HepG2 (cell line): ENCODE results near the gene GRHL1. TPM values are rescaled to one million over a fixed set of nuclear protein-coding genes. Genes with fewer than 3 reads are reported as not detected.

ENCODE experiments used
- ATAC-seq: fragments of 200-7000 bp; cut with Tn5 transposase; 3 replicates; pipeline ENCODE4 v1.9.1; 2020; ENCODE audit warnings: mild to moderate bottlenecking, moderate library complexity
- BruUV-seq: library from RNA; stranded (reverse); fragments of 400-500 nt; replicated peaks from 2 replicates; lab custom pipeline; 2021; lab: Mats Ljungman, UMichigan
- CTCF ChIA-PET: fragments of 300-600 bp; formaldehyde crosslinking; extraction: SDS; loops from one replicate; lab custom pipeline; 2021; ENCODE audit warnings: low total read pairs, inconsistent platforms, low intra/inter-chr PET ratio; lab: Yijun Ruan, JAX
- POLR2A ChIA-PET: fragments of 350-600 bp; sonication (Branson Sonifier 250); formaldehyde crosslinking; loops from one replicate; lab custom pipeline; 2020; ENCODE audit warnings: antibody characterized with exemption, inconsistent platforms; lab: Yijun Ruan, JAX
- DNase-seq: peaks from one replicate; pipeline ENCODE4 v3.0.0-alpha.2; 2015; ENCODE audit warnings: low spot score
- FAIRE-seq: peaks from 3 replicates; lab custom pipeline; 2011; peaks lifted over from hg19 to GRCh38; lab: Jason Lieb, UNC
- H2AFZ ChIP-seq: one replicate; pipeline ENCODE4 v1.6.1; 2011; ENCODE audit warnings: low read length, inconsistent platforms
- H3K27ac ChIP-seq: fragments of 300-600 bp; 3 replicates; pipeline ENCODE4 v1.8.0; 2011; ENCODE audit warnings: mixed run types, mild to moderate bottlenecking, mixed read lengths, low read length, inconsistent platforms; ENCODE audit not compliant: insufficient read depth; ENCODE audit errors: extremely low read length
- H3K27me3 ChIP-seq, 2 experiments: fragments of 200-600 bp in 1 of 2; 2 replicates in 1 of 2; 3 replicates in 1 of 2; pipeline versions ENCODE4 v1.6.0 to v1.8.0; 2011; ENCODE audit warnings: low read length in 2 of 2, mild to moderate bottlenecking in 2 of 2, moderate library complexity in 2 of 2, inconsistent platforms in 1 of 2; ENCODE audit not compliant: insufficient read depth in 2 of 2, control insufficient read depth in 1 of 2
- H3K36me3 ChIP-seq, 2 experiments: fragments of 200-600 bp in 1 of 2; replicated peaks in 1 of 2; 2 replicates in 1 of 2; 3 replicates in 1 of 2; pipeline versions ENCODE4 v1.5.1 to v1.8.0; 2011; ENCODE audit warnings: low read length in 2 of 2, inconsistent platforms in 1 of 2; ENCODE audit not compliant: insufficient read depth in 2 of 2, control insufficient read depth in 1 of 2
- H3K4me1 ChIP-seq: 2 replicates; pipeline ENCODE4 v1.5.1; 2012; ENCODE audit warnings: low read length, inconsistent platforms; ENCODE audit not compliant: insufficient read depth
- H3K4me2 ChIP-seq: 2 replicates; pipeline ENCODE4 v1.6.0; 2011; ENCODE audit warnings: low read depth, low read length, inconsistent platforms
- H3K4me3 ChIP-seq, 3 experiments: fragments of 200-600 bp in 1 of 3; sonication (generic), shearing (Covaris generic) in 1 of 3; replicated peaks in 1 of 3; 2 replicates each; pipeline ENCODE4 v1.5.1; 2011 to 2016; ENCODE audit warnings: low read length in 3 of 3, inconsistent platforms in 2 of 3, low read depth in 2 of 3, mild to moderate bottlenecking in 2 of 3, control low read depth in 1 of 3, mixed read lengths in 1 of 3; ENCODE audit not compliant: insufficient read depth in 1 of 3
- H3K79me2 ChIP-seq: one replicate; pipeline ENCODE4 v1.6.1; 2011; ENCODE audit warnings: low read length, inconsistent platforms; ENCODE audit not compliant: insufficient read depth
- H3K9ac ChIP-seq: 2 replicates; pipeline ENCODE4 v1.6.0; 2011; ENCODE audit warnings: mild to moderate bottlenecking, low read depth, low read length, inconsistent platforms; ENCODE audit not compliant: insufficient read depth
- H3K9me3 ChIP-seq: 2 replicates; pipeline ENCODE4 v1.5.1; 2012; ENCODE audit warnings: mild to moderate bottlenecking, low read length
- H4K20me1 ChIP-seq: 2 replicates; pipeline ENCODE4 v1.6.0; 2011; ENCODE audit warnings: inconsistent platforms, mild to moderate bottlenecking, low read length, moderate library complexity; ENCODE audit not compliant: insufficient read depth
- ASH2L ChIP-seq: fragments of 300-600, 200-600 bp; sonication (generic); IDR thresholded peaks from 2 replicates; pipeline ENCODE4 v1.7.0; 2017; ENCODE audit warnings: low read depth, mild to moderate bottlenecking, moderate library complexity, mixed read lengths, low read length; ENCODE audit not compliant: insufficient read length
- ELF1 ChIP-seq: sonication (generic); formaldehyde crosslinking; IDR thresholded peaks from 2 replicates; pipeline ENCODE4 v1.4.0; 2020; ENCODE audit warnings: missing genetic modification reagents
- FIP1L1 ChIP-seq: fragments of 200-400 bp; formaldehyde crosslinking; IDR thresholded peaks from 2 replicates; pipeline ENCODE4 v1.6.1; 2018; ENCODE audit warnings: low read depth, mild to moderate bottlenecking, low read length, moderate library complexity, borderline replicate concordance; ENCODE audit not compliant: insufficient read depth
- GATAD2A ChIP-seq: IDR thresholded peaks from 2 replicates; pipeline ENCODE4 v1.6.1; 2016
- IRF9 ChIP-seq: sonication (generic); formaldehyde crosslinking; IDR thresholded peaks from 2 replicates; pipeline ENCODE4 v1.8.0; 2022; ENCODE audit warnings: missing genetic modification reagents, mild to moderate bottlenecking, borderline replicate concordance
- KLF13 ChIP-seq: sonication (generic); formaldehyde crosslinking; IDR thresholded peaks from 2 replicates; pipeline ENCODE4 v1.4.0; 2020; ENCODE audit warnings: mild to moderate bottlenecking, missing genetic modification reagents
- MAFK ChIP-seq, 2 experiments: IDR thresholded peaks in 1 of 2; conservative IDR thresholded peaks in 1 of 2; 2 replicates each; pipeline ENCODE4 v1.6.1; 2011; ENCODE audit warnings: improper control_type of control experiment in 2 of 2, low read length in 2 of 2
- NFIC ChIP-seq: IDR thresholded peaks from 2 replicates; pipeline ENCODE4 v1.6.1; 2012; ENCODE audit warnings: mild to moderate bottlenecking, low read length, inconsistent platforms
- ONECUT2 ChIP-seq: sonication (generic); formaldehyde crosslinking; IDR thresholded peaks from 2 replicates; pipeline ENCODE4 v1.4.0; 2020; ENCODE audit warnings: missing genetic modification reagents
- PHF5A ChIP-seq: IDR thresholded peaks from one replicate; pipeline ENCODE4 v1.6.1; 2018; ENCODE audit warnings: low read depth, missing genetic modification reagents; ENCODE audit not compliant: unreplicated experiment
- POLR2AphosphoS2 ChIP-seq: IDR thresholded peaks from 2 replicates; pipeline ENCODE4 v1.6.1; 2011; ENCODE audit warnings: low read depth, low read length, improper control_type of control experiment
- SOX6 ChIP-seq, 2 experiments: fragments of 450-650 bp in 1 of 2; sonication (generic) in 1 of 2; formaldehyde crosslinking in 1 of 2; IDR thresholded peaks; 2 replicates each; pipeline versions ENCODE4 v1.4.0 to v1.6.1; 2017 to 2020; ENCODE audit warnings: antibody characterized with exemption in 1 of 2, mild to moderate bottlenecking in 1 of 2, missing genetic modification reagents in 1 of 2
- THYN1 ChIP-seq: sonication (generic); formaldehyde crosslinking; IDR thresholded peaks from 2 replicates; pipeline ENCODE4 v1.8.1; 2023; ENCODE audit warnings: low read depth, mild to moderate bottlenecking, moderate library complexity, missing genetic modification reagents, borderline replicate concordance
- TOE1 ChIP-seq: sonication (generic); formaldehyde crosslinking; IDR thresholded peaks from 2 replicates; pipeline ENCODE4 v1.4.0; 2020; ENCODE audit warnings: mild to moderate bottlenecking, missing genetic modification reagents
- TRIM24 ChIP-seq: sonication (generic); formaldehyde crosslinking; IDR thresholded peaks from 2 replicates; pipeline ENCODE4 v1.8.0; 2022; ENCODE audit warnings: mild to moderate bottlenecking, missing genetic modification reagents
- ZFP36L2 ChIP-seq: sonication (generic); formaldehyde crosslinking; IDR thresholded peaks from 2 replicates; pipeline ENCODE4 v1.4.0; 2020; ENCODE audit warnings: missing genetic modification reagents
- ZMAT3 ChIP-seq: sonication (generic); formaldehyde crosslinking; conservative IDR thresholded peaks from 2 replicates; pipeline ENCODE4 v1.7.0; 2021; ENCODE audit warnings: missing genetic modification reagents
- WGBS: methylation state at CpG from one replicate; pipeline ENCODE4 v1.1.6; 2017; ENCODE audit warnings: low lambda C conversion rate; 5-methylcytosine and 5-hydroxymethylcytosine counted together
- in situ Hi-C: cut with HindIII; loops from 2 replicates; pipeline ENCODE4 v1.10.0; 2017; ENCODE audit warnings: low pct_unique_long_range_greater_than_20kb; ENCODE audit not compliant: extremely low pct_ligation_motif_present
- intact Hi-C: fragments of 100-400 bp; cut with micrococcal nuclease; formaldehyde crosslinking; loops from one replicate; pipeline ENCODE4 v1.10.0; 2022; ENCODE audit not compliant: unreplicated experiment
- polyA plus RNA-seq, 8 experiments: library from polyadenylated mRNA; depleted of rRNA in 3 of 8; stranded (reverse) in 7 of 8; unstranded in 1 of 8; fragments of >200 nt; fragmentation: Illumina TruSeq in 4 of 8; extraction: Trizol in 4 of 8; gene quantifications; 2 replicates each; pipeline versions ENCODE4 v1.2.1 to v1.2.3, GENCODE V29; 2011 to 2016; ENCODE audit warnings: low read depth in 4 of 8, missing spikeins in 1 of 8, mixed read lengths in 1 of 8; ENCODE audit not compliant: insufficient read depth in 1 of 8
- total RNA-seq, 5 experiments: library from RNA; depleted of rRNA; stranded (reverse); fragments of >200 nt; fragmentation: Illumina TruSeq; extraction: Trizol; gene quantifications; 2 replicates each; pipeline ENCODE4 v1.2.3, GENCODE V29; 2016; ENCODE audit warnings: low read depth in 1 of 5

The GRHL1 gene
- total and polyA plus RNA-seq, 2 of the 13 experiments (the other 11 are each of a cell fraction or from before 2014, with no cell fraction given), result 9.3 to 12.0 TPM

- TF ChIP-seq ELF1 (0 out of 2 replicates have a peak, but pooled peaks have one; percentile 20), TOE1 (CRISPR knock-in tag) (no peak)
- intact Hi-C loops (loop anchor here (2.0 to 5.0 kb wide), 3 partner anchors 110 to 169 kb away; partner anchors contain the start of genes RRM2 and TAF1B), in situ Hi-C loops (no loop called here)
- 58% methylated on average over 8 of the region's 8 CpGs for WGBS
- Histone ChIP-seq H3K9ac (peak overlapping the region; percentile 72; the same call in 1 of the 2 replicates), H3K4me2 (peak overlapping the region; percentile 64), H3K27ac (no peak overlapping the region), H3K4me1 (peaks cover 55% of the 10 kb centered on the region), H3K79me2 (peaks cover 4% of the 10 kb centered on the region), H2AFZ (no peak overlapping the region), H3K4me3 (peak overlapping the region; percentile 76 to 94 (median 80); a peak in 5 of 6 replicates), H4K20me1 (no peaks in the 10 kb centered on the region), H3K36me3 (peaks cover 4 to 11% of the 10 kb centered on the region in 2 experiments; a peak in 4 of 5 replicates), H3K27me3 (peaks cover 0 to 9% of the 10 kb centered on the region in 2 experiments; a peak in 1 of 5 replicates), H3K9me3 (no peaks in the 10 kb centered on the region)
- FAIRE-seq (peak; percentile 39), DNase-seq (no peak), ATAC-seq (no peak)
- POLR2A ChIA-PET, result interaction anchor here (1.1 kb wide), 1 partner anchor 13 kb away, joined by 3 read pairs; no protein-coding TSS in a partner anchor
- CTCF ChIA-PET, result no interaction called here
- no TSS peak for BruUV-seq
Measured at GRCh38 chr2:9952856-9953503, 1.5 kb downstream of the GRHL1 start.

GRCh38 chr2:9954136-9954535 is 2.6 kb downstream of the GRHL1 start:
- H3K4me3 ChIP-seq, result no peak overlapping the region
- DNase-seq, result no peak
- no peaks in the 10 kb centered on the region for H4K20me1 ChIP-seq
- POLR2A ChIA-PET, result no interaction called here
- no peak overlapping the region for H3K27ac ChIP-seq
- intact Hi-C loops (loop anchor here (1.0 to 5.0 kb wide), 3 partner anchors 65 to 168 kb away; partner anchors contain the start of gene RRM2), in situ Hi-C loops (no loop called here)
- peak overlapping the region; percentile 64 for H3K4me2 ChIP-seq
- CTCF ChIA-PET, result no interaction called here
- peaks cover 4 to 18% of the 10 kb centered on the region in 2 experiments; a peak in 4 of 5 replicates for H3K36me3 ChIP-seq
- 83% methylated on average over 3 of the region's 3 CpGs for WGBS
- H3K4me1 ChIP-seq, result peaks cover 44% of the 10 kb centered on the region
- no peaks in the 10 kb centered on the region for H3K9me3 ChIP-seq
- no peak overlapping the region for H2AFZ ChIP-seq
- ATAC-seq, result no peak
- FAIRE-seq, result peak; percentile 51
- no TSS peak for BruUV-seq
- H3K27me3 ChIP-seq, result peaks cover 0 to 9% of the 10 kb centered on the region in 2 experiments; a peak in 1 of 5 replicates
- no peak overlapping the region for H3K9ac ChIP-seq
- peaks cover 4% of the 10 kb centered on the region for H3K79me2 ChIP-seq
- no peak for TF ChIP-seq THYN1 (CRISPR knock-in tag)
- TF ChIP-seq FIP1L1, result no peak
- no peak for TF ChIP-seq PHF5A (CRISPR knock-in tag)
- 0 out of 2 replicates have a peak, but pooled peaks have one; percentile 41 for TF ChIP-seq ONECUT2 (CRISPR knock-in tag)
- TF ChIP-seq KLF13 (CRISPR knock-in tag), result no peak
- TF ChIP-seq SOX6 (IDR thresholded peaks at IDR 0.05), result no peak
- no peak for TF ChIP-seq SOX6 (CRISPR knock-in tag; IDR thresholded peaks at IDR 0.05)
- TF ChIP-seq GATAD2A (CRISPR knock-in tag), result no peak
- no peak for TF ChIP-seq IRF9 (CRISPR knock-in tag)
- TF ChIP-seq POLR2AphosphoS2, result no peak
- no peak for TF ChIP-seq ZMAT3 (CRISPR knock-in tag)
- peak; percentile 21 for TF ChIP-seq ASH2L
- TF ChIP-seq NFIC, result 0 out of 2 replicates have a peak, but pooled peaks have one; percentile 27
- no peak for TF ChIP-seq MAFK (conservative IDR thresholded peaks at IDR 0.05 in 1 of 2, IDR thresholded peaks at IDR 0.05 in 1 of 2; ENCODE audit: low read length in 2 of 2)
- no peak for TF ChIP-seq ZFP36L2 (CRISPR knock-in tag)
- TF ChIP-seq TRIM24 (CRISPR knock-in tag), result no peak
